Mesodermal cell (in vitro differentiated cells): ENCODE results near the gene RAB39B.
"Not testable (repeated sequence)": the region's sequence is repeated elsewhere in the genome, so short reads cannot be mapped to it uniquely, and the experiment has no call there.

ENCODE experiments used
- H3K27ac ChIP-seq: 2 replicates; pipeline ENCODE4 v1.7.0; 2013; ENCODE audit warnings: mild to moderate bottlenecking, low read depth, low read length, moderate library complexity; ENCODE audit not compliant: severe bottlenecking
- H3K36me3 ChIP-seq: 2 replicates; pipeline ENCODE4 v1.7.1; 2013; ENCODE audit warnings: mild to moderate bottlenecking, low read length, moderate library complexity; ENCODE audit not compliant: control insufficient read depth, insufficient read depth
- H3K4me1 ChIP-seq: one replicate; pipeline ENCODE4 v1.7.1; 2013; ENCODE audit warnings: mild to moderate bottlenecking, low read length; ENCODE audit not compliant: insufficient read depth, control insufficient read depth, poor library complexity, severe bottlenecking
- H3K4me3 ChIP-seq: 2 replicates; pipeline ENCODE4 v1.7.0; 2013; ENCODE audit warnings: low read length, control low read depth, mild to moderate bottlenecking; ENCODE audit not compliant: insufficient read depth, poor library complexity, severe bottlenecking; ENCODE audit errors: extremely low read depth
- H3K9me3 ChIP-seq: 2 replicates; pipeline ENCODE4 v1.7.1; 2013; ENCODE audit warnings: mild to moderate bottlenecking, low read length, moderate library complexity; ENCODE audit not compliant: control insufficient read depth
- WGBS, 2 experiments: methylation state at CpG; one replicate each; pipeline ENCODE4 v1.1.5; 2013; ENCODE audit warnings: missing lambda C conversion rate in 2 of 2; ENCODE audit not compliant: insufficient coverage in 2 of 2; 5-methylcytosine and 5-hydroxymethylcytosine counted together

Gene RAB39B

DNA sequence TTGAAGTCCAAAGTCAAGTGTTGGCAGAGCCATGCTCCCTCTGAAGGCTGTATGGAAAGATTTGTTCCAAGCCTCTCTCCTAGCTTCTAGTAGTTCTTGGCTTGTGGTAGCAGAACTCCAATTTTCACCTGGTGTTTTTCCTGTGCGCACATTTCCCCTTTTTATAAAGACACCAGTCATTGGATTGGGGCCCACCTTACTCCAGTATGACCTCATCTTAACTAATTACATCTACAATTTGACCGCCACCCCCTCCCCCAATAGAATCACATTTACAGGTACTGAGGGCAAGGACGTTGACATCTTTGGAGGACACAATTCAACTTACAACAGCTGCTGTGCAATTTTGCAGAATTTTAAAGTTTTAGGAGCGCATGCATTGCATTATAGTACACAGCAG lies 16.8 kb downstream of the RAB39B start:
- no peaks in the 10 kb centered on the region for H3K9me3 ChIP-seq
- H3K36me3 ChIP-seq = no peaks in the 10 kb centered on the region
- no peak overlapping the region for H3K27ac ChIP-seq
- no peak overlapping the region for H3K4me3 ChIP-seq
- no peaks in the 10 kb centered on the region for H3K4me1 ChIP-seq
- 90% methylated on average over 3 of the region's 4 CpGs; no CpG with 5 or more reads in 1 of the 2 experiments for WGBS, 2 experiments

DNA sequence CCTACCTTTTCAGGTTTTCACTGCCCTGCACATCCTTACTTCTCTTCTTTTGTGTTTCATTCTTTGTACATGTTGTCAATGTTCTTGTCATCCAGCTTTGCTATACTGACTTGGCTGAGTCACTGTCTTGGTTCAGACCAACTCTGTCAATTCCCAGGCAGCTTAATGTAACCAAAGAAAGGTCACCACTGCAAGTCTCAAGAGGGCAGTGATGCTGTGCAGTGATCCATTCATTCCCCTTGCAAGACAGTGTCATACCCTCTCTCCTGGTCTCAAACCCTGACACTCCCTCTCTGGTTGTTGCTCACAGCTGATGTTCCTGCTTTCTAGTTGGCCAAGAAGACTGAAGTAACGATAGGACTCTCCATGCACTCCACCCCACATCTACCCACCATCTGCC lies 17.5 kb downstream of the RAB39B start:
- no CpG with 5 or more reads among the region's 1 CpG for WGBS, 2 experiments
- Histone ChIP-seq H3K4me3 (no peak overlapping the region), H3K36me3 (no peaks in the 10 kb centered on the region), H3K27ac (no peak overlapping the region), H3K4me1 (no peaks in the 10 kb centered on the region), H3K9me3 (no peaks in the 10 kb centered on the region)

DNA sequence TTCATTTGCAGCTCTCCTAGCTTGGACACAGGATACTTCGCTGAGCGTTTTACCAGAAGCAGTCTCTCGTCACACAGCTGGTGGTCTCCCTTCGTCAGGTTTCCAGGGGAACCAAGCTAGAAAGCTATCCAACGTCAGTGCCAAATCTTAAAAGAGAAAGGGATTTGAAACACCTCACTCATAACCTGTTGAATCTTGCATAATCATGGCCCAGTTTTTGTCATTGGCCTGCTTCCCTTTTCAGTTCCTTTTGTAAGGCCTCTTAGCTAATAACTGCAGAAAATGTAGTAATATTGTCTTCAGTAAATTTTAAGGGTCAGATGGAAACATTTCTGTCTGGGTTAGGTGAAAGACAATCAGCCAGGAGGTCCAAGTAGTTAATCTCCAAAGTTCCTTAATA lies 22.0 kb downstream of the RAB39B start:
- 79 to 90% methylated on average over 5 of the region's 5 CpGs for WGBS, 2 experiments
- Histone ChIP-seq H3K27ac (no peak overlapping the region), H3K4me1 (no peaks in the 10 kb centered on the region)

DNA sequence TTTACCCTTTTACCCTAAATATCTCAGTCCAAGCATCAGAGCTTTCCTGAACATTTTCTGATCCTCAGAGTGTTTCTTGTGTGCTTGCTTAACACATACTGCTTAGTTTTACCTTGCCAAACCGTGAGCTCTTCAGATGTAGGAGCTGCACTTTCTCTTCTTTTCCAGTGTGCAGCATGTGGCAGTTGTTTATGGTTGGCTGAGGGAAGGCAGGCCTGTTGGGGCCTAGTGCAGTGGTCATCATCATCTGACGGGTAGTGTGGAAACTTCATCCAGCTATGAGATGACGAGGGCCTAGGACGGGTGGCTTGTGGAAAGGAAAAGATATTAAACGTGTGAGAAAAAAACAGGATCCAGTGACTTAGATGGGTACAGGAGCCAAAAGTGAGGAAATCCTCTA lies 26.6 kb downstream of the RAB39B start:
- no peak overlapping the region for H3K27ac ChIP-seq
- H3K9me3 ChIP-seq = no peaks in the 10 kb centered on the region
- peaks cover 43% of the 10 kb centered on the region for H3K36me3 ChIP-seq
- no peak overlapping the region for H3K4me3 ChIP-seq
- H3K4me1 ChIP-seq = no peaks in the 10 kb centered on the region
- WGBS, 2 experiments = 100% methylated on average over 1 of the region's 5 CpGs

More for the DNA sequence above, 22.0 kb downstream of the RAB39B start:
- H3K4me3 ChIP-seq = no peak overlapping the region
- no peaks in the 10 kb centered on the region for H3K9me3 ChIP-seq
- H3K36me3 ChIP-seq = peaks cover 16% of the 10 kb centered on the region

- no peaks in the 10 kb centered on the region for H3K9me3 ChIP-seq
- no peaks in the 10 kb centered on the region for H3K4me1 ChIP-seq
- no peak overlapping the region for H3K4me3 ChIP-seq
- H3K36me3 ChIP-seq = peaks cover 54% of the 10 kb centered on the region
- H3K27ac ChIP-seq = no peak overlapping the region
Measured at GRCh38 chrX:155235891-155236290, 28.4 kb downstream of the RAB39B start.

GRCh38 chrX:155231163-155231562 lies 33.1 kb downstream of the RAB39B start:
- no peaks in the 10 kb centered on the region for H3K9me3 ChIP-seq
- H3K4me1 ChIP-seq = no peaks in the 10 kb centered on the region
- H3K27ac ChIP-seq = no peak overlapping the region
- peaks cover 54% of the 10 kb centered on the region for H3K36me3 ChIP-seq
- no peak overlapping the region for H3K4me3 ChIP-seq

DNA sequence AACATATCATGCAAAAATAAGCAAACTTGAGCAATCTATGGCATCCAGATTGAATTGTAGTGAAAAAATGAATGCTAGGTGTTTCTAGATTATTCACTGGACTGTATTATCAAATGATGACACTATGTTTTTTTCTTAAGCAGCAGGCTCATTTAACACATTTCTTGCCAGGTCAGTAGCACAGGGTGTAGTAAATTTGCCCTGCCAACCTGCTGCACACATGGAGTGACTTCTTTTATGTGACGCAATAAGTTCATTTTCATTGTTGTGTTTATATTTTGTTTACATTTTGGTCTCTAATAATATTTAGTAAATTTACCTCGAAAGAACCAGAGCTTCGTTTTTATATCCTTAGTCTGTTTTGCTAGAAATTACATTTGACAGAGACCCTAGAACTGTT lies 38.5 kb downstream of the RAB39B start:
- no CpG with 5 or more reads among the region's 3 CpGs for WGBS, 2 experiments
- Histone ChIP-seq H3K4me3 (no peak overlapping the region), H3K9me3 (no peaks in the 10 kb centered on the region), H3K4me1 (no peaks in the 10 kb centered on the region), H3K36me3 (peaks cover 45% of the 10 kb centered on the region), H3K27ac (no peak overlapping the region)

DNA sequence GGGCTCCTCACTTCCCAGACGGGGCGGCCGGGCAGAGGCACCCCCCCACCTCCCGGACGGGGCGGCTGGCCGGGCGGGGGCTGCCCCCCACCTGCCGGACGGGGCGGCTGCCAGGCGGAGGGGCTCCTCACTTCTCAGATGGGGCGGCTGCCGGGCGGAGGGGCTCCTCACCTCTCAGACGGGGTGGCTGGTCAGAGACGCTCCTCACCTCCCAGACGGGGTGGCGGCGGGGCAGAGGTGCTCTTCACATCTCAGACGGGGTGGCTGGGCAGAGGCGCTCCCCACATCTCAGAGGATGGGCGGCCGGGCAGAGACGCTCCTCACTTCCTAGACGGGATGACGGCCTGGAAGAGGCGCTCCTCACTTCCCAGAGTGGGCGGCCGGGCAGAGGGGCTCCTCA lies 40.5 kb downstream of the RAB39B start:
- not testable (repeated sequence) for H3K9me3 ChIP-seq, H3K4me3 ChIP-seq, H3K27ac ChIP-seq, H3K4me1 ChIP-seq
- WGBS, 2 experiments = 96 to 97% methylated on average over 5 to 6 of the region's 30 CpGs
- H3K36me3 ChIP-seq = peaks cover 44% of the 10 kb centered on the region

- Histone ChIP-seq H3K27ac (no peak overlapping the region), H3K9me3 (no peaks in the 10 kb centered on the region), H3K4me1 (no peaks in the 10 kb centered on the region), H3K4me3 (no peak overlapping the region), H3K36me3 (peaks cover 33% of the 10 kb centered on the region)
- WGBS, 2 experiments = no CpG with 5 or more reads among the region's 4 CpGs
Measured at GRCh38 chrX:155221351-155221750, 42.9 kb downstream of the RAB39B start.

DNA sequence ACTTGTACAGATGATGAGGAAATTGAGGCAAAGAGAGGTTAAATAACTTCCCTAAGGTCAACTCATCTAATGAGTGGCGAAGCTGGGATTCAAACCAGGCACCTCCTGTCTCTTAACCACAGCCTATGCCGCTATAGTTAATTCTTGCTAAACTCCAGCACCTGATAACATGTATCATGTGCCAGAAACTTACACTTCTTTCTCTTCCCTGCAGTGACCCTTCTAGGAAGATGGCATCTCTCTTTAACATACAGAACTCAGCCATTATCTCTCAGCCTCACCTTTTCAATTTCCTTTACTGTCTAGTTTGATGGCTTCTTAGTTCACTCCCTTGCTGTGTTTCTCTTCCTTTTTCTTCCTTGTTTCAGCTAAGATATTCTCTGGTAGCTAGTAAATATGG lies 45.5 kb downstream of the RAB39B start:
- WGBS, 2 experiments = 100% methylated on average over 1 to 2 of the region's 2 CpGs

DNA sequence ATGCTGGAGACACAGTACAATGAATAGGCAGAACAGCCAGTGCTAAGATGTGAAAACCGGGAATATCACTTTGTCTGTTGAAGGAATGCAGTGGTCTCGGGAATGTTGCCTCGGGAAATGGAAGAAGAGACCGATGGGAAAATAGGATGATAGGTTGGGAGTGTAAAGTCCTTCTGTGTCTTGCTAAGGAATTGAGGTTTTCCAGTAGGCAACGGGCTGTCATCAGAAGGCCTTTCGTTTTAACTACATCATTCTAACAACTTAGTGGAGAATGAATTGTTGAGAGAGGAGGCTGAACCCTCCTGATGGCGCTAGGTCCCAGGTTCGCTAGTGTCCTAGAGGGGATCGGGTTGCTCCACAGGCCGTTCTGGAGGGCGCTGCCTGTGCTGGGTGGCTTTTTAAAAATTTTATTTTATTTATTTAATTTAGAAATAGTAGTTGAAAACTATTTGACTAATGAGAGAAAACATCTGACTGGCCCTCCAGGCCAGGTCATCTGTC lies 47.3 kb downstream of the RAB39B start:
- no peaks in the 10 kb centered on the region for H3K4me1 ChIP-seq
- peak overlapping the region; percentile 71 for H3K4me3 ChIP-seq
- 0% methylated on average over 1 to 3 of the region's 11 CpGs for WGBS, 2 experiments
- peak overlapping the region; percentile 87 for H3K27ac ChIP-seq
- H3K36me3 ChIP-seq = peaks cover 24% of the 10 kb centered on the region
- H3K9me3 ChIP-seq = no peaks in the 10 kb centered on the region

More for the DNA sequence above, 45.5 kb downstream of the RAB39B start:
- Histone ChIP-seq H3K4me1 (no peaks in the 10 kb centered on the region), H3K4me3 (no peak overlapping the region), H3K36me3 (peaks cover 33% of the 10 kb centered on the region), H3K27ac (no peak overlapping the region), H3K9me3 (no peaks in the 10 kb centered on the region)
